ENCODE results near the gene PIAS2.

PIAS2 gene

GRCh38 chr18:46756559-46757201 is 160.6 kb downstream of the PIAS2 start, which contains the start of gene ST8SIA5:
Gene ST8SIA5, minus strand, starts transcription at chr18:46757053. Its CDS starts 545 bp downstream, at chr18:46756508.
- no peak for DNase-seq

GRCh38 chr18:46756025-46756558 is 161.2 kb downstream of the PIAS2 start:
- no peak for DNase-seq

- no peak for DNase-seq
Measured at GRCh38 chr18:46755315-46756024, 161.8 kb downstream of the PIAS2 start.

GRCh38 chr18:46754661-46755292 is 162.5 kb downstream of the PIAS2 start:
- no peak for DNase-seq

GRCh38 chr18:46754188-46754587 is 163.1 kb downstream of the PIAS2 start:
- no peak for DNase-seq

Measured in CD4-positive, alpha-beta T cell treated with Interleukin-4 for 4 hours (primary cell).